ENCODE measurements around the gene KCNAB1.

The KCNAB1 gene

DNA sequence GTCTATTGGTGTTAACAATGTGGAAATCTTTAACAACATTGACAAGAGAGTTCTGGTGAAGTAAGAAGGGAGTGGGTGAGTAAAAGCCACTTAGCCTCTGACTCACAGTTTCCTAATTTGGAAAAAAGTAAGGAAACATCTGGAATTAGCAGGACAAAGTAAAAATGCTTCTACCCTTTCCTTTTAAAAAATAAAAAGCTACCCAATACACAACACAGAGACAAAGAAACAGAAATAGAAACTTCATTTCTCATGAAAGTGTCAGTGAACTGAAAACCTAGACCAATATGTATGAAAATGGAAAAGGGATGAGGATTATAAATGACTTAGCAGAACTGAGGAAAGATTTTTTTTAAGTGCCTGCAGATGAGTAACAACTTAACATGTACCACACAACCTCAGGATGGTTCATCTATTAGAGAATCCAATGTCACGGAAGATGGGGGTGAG is 369.1 kb downstream of the KCNAB1 start:
- DNase-seq (ENCODE audit: low read depth, low spot score) = no peak

DNA sequence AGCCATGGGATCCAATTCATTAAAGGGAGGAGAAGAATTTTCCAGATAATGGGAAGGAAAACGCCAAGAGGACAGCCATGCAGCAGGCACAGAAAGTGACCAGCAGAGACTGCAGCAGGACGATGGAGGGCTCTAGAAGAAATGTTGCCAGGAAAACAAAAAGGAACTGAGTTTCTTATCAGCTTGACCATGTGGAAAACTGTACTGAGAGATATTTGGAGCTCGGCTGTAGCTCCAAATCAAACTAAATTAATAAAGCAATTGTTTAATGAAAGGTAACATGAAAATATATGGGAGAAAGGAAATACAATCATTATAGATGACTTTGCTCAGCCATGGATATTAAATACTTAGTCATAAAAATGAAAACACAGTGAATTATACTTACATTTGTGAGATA is 370.8 kb downstream of the KCNAB1 start:
- no peak for DNase-seq (ENCODE audit: low read depth, low spot score)

DNA sequence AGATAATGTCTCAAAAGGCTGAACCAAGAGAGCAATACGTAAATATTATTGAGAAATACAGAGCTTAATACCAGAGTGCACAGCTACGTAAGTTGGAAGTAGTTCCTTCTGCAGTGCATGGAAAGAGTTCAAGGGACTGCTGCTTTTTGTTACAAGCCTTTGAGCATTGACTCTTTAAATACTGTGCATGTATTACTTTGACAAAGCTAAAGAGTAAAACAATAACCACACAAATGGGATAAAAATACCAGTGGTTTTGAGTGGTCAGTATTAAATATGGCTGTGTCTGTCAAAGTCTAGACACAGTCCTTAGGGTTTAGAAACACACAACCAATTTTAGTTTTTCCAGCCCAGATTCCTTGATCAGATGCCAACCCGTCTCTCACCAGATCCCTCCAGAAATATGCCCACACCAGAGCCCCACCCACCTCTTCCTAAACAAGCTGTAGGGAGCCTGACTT is 372.5 kb downstream of the KCNAB1 start:
- no peak for DNase-seq (ENCODE audit: low read depth, low spot score)

DNA sequence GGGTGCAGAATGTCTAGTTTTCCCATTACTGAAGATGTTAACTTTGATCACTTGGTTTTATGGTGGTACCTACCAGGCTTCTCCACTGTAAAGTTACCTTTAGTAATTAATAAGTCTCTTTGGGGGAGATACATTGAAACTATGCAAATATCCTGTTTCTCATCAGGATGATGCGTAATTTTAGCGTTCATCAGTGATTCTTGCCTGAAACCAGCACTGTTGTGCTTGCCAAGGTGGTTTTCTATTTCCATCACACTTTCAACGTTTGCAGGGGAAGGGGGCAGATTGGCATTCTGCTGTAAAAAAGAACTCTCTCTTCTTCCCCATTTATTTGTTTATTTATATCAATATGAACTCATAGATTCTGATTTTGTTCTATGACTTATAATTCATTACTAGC is 373.5 kb downstream of the KCNAB1 start:
- no peak for DNase-seq (ENCODE audit: low read depth, low spot score)

DNA sequence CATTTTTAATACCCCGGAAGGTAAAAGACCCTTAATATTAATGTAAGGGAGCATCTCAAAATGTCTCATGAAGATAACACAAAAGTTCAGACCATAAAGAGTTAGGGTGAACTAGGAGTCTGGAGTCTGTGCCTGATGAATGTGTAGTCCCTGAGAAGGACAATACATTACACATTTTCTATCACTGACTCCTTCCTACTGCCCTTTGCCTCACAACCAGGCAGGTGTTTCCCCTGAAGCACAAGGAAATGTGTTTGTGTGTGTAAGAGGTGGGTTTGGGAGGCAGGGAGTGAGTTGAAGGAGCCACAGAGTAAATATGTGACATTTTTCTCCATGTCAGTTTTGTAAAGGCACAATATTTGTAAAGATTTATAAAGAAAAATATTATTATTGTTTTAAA is 375.4 kb downstream of the KCNAB1 start:
- no peak for DNase-seq (ENCODE audit: low read depth, low spot score)

DNA sequence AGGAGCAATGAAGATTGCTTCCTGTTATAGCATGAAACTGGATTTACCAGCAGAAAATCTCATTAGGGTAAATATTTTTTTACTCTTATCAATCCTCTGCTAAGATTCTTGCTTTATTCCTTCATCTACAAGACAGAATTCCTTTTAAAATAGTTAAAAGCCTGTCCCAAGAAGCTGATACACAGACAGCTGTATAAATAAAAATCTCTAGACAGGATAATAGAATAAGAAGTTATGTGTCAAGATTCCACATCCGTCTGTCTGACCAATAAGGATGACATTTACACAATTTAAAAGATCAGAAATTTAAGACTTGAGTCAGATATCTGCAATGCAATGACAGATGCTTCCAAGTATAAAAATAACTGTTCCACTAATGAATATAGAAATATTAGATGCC is 376.9 kb downstream of the KCNAB1 start:
- no peak for DNase-seq (ENCODE audit: low read depth, low spot score)

DNA sequence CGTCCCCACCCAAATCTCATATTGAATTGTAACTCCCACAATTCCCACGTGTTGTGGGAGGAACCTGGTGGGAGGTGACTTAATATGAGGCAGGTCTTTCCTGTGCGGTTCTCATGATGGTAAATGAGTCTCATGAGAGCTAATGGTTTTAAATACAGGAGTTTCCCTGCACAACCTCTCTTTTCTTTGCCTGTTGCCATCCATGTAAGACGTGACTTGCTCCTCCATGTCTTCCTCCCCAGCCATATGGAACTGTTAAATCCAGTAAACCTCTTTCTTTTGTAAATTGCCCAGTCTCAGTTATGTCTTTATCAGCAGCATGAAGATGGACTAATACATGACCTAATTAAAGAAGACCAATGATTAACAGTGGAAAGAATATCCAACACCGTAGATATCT is 377.9 kb downstream of the KCNAB1 start:
- no peak for DNase-seq (ENCODE audit: low read depth, low spot score)

DNA sequence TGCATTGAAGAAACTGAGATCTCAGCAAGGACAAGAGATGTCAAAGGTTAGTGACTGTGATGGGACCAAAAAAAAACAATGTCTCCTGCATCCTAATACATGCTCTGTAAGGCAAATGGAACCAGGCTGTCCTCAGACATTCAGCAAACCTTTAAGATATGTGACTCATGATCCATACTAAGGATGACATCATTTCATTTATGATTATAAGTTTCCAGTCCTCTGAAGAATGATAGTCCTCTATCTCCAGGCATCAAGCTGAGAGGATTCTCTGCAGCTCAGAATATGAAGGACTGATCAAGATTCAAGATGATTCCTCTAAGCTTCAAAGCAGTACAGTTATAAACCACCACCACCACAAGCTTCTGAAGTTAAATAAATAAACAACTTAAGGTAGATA is 386.9 kb downstream of the KCNAB1 start:
- DNase-seq (ENCODE audit: low read depth, low spot score) = no peak

DNA sequence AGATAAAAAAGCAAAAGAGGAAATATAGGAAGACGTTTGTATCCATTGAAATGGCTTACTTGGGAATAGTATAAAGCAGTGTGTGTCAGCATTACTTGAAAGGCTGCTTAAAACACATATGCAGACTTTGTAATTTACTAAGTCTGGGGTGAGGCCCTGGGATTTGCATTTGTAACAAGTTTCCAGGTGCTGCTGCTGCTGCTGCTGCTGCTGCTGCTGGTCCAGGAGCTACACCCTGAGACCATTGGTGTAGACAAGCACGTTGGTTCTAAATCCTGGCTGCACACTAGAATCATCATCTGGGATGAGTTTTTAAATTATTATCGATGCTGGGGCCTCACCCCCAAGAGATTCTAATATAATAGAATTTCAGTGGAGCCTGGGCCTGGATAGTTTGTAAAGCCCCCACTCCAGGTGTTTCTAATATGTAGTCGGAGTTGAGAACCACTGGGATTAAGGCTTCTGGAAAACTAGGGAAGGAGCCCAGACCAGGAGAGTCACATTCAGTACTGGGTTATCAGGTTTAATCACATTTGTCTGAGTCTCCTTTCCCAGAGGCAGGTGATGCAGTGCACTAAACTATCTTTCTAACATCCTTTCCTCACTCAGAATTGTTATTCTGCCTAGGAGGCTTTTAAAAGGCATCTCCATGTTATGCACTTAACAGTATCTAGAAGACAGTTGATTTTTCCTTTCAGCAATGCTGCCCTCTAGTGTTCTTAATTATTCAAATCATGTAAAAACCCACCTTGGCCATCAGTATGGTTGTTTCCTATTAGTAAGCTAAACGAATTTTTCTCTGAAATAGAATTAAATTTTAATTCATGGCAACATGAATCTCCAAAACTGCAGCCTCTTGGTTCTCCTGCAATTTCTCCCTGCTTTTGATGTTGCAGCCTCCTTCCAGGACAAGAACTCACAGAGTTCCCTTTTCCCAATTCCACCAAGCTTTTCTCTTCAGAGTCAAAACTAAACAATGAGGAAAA is 389.1 kb downstream of the KCNAB1 start:
- DNase-seq (ENCODE audit: low read depth, low spot score) = peak; percentile 30

DNA sequence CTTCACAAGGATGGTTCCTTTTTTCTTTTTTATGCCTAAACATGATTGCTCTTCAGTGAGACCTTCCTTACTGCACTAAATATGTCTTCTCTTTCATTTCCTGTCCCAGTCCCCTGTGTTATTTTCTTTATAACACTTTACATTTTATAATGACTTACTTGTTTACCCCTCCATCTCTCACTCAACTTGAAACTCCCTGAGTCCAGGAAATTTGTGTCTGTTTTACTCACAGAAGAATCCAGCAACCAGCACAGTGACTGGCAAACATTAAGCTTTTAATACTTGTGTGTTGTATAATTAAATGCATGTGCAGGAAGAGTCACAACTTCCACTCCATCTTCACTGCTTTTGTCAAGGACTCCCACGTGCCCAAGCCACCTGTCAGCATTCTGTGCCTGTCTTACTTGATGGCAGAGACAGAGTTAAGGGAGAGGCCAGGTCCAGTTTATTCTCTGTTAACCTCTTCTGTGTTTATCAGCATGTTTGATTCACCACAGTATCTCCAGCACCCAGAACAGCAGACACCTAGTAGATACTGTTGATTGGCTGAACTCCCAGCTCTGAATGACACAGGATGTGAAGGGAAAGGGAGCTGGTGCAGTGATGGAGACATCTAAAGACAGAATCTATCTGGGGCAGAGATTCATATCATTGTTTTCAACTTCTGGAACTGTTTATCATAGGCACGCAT is 391.8 kb downstream of the KCNAB1 start:
- no peak for DNase-seq (ENCODE audit: low read depth, low spot score)

DNA sequence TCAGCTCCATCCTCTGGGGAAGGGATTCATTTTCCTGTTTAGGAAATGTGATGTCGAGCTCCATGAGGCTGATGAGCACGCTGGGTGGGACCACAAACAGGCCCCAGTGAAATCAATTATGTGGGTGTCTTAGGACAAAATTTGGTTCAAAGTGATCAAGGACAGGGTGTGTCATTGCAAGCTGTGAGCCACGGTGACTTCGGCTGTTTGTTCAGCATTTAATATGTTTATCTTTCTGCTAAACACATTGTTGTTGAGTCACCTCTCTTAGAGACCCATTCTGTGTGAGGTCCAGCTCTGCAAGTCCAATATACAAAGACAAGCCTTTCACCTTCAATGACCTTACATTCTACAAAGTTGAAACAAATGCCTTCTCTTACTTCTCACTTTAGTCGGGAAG is 393.2 kb downstream of the KCNAB1 start:
- DNase-seq (ENCODE audit: low read depth, low spot score) = no peak

DNA sequence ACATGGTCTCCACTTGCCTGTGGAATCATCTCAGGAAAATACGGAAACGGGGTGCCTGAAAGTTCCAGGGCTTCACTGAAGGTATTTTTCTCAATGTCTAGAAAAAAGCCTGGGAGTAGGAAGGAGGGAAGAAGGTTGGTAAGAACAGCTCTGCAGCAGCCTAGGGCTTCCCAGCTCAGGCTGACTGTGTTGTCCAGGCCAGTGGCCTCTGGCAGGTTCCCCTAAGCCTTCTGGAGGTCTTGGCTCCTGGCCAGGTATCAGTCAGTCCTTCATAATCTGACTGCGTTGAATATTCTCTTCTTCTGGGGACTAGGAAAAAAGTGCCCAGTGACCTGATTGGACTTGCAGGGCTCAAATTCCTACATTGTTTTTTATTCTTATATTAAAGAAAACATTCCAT is 395.9 kb downstream of the KCNAB1 start:
- no peak for DNase-seq (ENCODE audit: low read depth, low spot score)

DNA sequence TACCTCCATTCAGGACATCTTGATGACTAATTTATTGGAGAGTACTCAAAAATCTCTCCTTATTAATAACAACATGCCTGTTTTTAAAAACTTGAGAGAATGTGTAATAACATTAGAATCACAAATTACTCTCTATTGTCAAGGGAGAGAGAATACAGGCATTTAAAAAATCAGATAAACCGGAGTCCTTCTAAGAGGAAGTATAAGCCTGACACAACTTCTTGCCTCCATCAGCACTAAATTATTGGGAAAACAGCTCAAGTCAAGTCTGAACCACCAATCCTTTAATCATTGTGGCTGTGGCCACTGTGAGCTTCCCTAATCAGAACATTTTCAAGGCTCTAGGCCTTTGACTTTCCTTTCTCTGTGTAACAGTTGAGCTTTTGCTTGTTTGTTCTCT is 396.6 kb downstream of the KCNAB1 start:
- DNase-seq (ENCODE audit: low read depth, low spot score) = no peak

DNA sequence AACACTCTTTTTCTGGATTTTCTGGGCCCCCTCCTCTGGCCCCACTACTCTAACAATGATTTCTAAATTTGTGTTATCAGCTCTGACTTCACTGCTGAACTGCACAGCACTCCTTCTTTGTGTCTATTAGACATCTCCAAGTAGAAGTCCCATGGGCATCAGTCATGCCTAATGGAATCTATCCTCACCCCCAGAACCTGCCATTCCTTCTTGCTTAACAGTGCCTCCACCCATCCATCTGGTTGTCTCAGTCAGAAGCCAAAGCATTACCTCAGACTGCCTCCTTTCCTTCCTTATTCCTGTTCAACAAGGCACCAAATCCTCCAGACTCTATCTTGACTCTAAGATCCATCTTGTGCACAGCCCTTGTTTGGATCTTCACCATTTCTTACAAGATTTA is 398.3 kb downstream of the KCNAB1 start:
- no peak for DNase-seq (ENCODE audit: low read depth, low spot score)

DNA sequence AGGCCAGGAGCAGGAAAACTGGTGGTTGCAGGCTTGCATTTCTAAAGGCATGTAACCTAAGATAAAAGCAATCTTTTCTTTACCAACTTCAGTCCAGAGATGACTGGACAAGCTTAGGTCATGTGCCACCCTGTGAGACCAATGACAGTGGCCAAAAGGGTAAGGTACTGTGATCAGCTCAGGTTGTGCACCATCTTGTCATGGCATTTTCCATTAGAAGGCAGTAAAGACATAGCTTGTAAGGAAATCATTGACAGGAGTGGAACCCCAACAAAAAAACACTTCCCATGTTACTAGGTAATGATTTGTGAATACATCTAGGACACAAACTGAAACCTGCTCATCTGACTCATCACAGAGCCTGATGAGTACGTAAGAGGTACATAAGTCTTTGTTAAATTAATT is 399.4 kb downstream of the KCNAB1 start:
- no peak for DNase-seq (ENCODE audit: low read depth, low spot score)

DNA sequence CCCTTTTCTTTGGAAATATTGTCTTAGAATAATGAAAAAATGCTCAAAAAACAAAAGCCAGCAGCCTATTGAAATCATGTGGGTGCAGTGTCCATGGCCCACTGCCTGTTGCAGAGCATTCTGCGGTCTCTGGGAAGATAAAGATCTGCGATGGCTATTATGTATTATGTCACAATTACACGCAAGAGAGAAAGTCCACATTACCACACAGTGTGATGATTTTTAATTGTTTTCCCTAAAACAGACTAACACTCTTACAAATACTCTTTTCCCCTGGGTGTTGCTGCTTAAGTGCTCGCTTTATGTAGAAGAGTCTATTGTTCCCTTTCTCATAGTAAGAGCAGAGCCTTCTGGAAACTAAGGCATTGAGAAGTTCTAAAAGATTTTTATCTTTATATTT is 402.3 kb downstream of the KCNAB1 start:
- DNase-seq (ENCODE audit: low read depth, low spot score) = no peak

DNA sequence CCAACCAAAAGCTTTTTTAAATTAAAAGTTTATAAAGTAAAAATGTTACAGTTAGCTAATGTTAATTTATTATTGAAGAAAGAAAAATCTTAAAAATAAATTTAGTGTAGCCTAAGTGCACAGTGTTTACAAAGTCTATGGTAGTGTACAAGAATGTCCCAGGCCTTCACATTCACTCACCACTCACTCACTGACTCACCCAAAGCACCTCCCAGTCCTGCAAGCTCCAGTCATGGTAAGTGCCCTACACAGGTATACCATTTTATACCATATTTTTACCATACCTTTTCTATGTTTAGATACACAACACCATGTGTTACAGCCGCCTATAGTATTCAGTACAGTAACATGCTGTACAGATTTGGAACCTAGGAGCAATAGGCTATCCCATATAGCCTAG is 405.4 kb downstream of the KCNAB1 start:
- DNase-seq (ENCODE audit: low read depth, low spot score) = no peak

DNA sequence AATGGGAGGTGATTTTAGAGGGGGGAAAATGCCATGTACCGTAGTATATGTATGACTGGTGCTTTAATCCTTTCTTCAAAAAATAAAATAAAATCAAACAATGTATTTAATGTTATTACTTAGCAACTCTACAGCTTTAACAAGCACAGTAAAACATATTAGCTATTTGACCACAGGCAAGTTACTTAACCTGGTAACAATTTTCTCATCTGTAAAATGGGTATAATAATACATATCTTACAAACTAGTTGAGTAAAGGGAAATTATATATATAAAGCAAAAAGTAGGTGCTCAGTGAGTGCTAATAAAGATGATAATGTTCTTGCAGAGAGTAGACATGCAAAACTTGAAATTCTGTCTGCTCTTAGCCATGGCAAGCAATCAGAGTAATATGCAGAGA is 406.7 kb downstream of the KCNAB1 start:
- DNase-seq (ENCODE audit: low read depth, low spot score) = no peak

DNA sequence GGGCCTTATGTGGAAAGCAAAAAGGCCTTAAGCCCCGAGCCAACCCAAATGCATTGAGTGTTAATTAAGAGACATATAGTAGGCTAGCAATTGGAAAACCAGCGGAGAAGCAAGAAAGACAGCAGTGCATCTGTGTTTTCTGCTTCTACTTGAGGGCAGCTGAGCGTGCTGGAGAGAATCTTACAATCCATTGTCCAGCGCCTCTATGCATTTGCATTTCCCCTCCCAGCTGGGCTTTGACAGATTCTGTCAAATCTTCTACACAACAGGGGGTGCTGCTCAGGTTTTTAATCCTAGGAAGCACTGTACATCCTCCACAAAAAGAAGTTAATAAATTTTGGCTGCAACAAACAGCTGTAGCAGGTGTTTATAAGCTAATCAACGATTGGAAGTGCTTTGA is 410.6 kb downstream of the KCNAB1 start:
- DNase-seq (ENCODE audit: low read depth, low spot score) = no peak

DNA sequence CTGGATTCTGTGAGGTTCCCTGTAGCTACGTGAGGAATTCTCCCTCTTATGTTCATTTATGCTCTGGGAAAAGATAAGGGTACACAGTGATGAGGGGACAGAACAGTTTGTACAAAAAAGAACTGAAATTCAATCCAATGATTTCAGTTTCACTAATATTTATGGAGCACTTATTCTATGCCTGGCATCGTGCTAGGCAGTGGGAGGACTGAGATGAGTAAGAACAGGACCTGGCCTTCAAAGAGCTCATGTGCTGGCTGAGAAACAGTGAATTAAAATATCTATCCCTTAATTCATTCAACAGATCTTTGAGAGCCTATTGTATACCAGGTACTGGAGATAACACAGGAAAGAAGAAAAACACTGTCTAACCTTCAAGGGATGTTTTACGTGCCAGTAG is 412.4 kb downstream of the KCNAB1 start:
- no peak for DNase-seq (ENCODE audit: low read depth, low spot score)

DNA sequence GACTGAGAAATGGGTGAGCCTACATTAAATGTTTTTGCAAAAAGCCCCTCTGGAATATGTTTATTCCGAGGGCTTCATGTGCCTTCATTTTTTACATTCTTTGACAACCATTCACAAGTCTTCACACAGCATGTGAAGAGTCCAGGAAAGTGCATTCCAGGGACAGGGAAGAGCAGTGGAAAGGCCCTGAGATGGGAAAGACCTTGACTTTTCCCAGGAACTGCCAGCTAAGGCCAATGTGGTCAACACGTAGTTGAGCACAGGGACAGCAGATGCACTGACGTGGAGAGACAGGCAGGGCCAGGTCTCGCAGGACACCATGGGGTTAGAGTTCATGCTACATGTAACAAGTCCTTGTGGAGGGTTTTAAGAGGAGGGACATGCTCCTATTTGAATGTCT is 412.8 kb downstream of the KCNAB1 start:
- peak; percentile 53 for DNase-seq (ENCODE audit: low read depth, low spot score)

DNA sequence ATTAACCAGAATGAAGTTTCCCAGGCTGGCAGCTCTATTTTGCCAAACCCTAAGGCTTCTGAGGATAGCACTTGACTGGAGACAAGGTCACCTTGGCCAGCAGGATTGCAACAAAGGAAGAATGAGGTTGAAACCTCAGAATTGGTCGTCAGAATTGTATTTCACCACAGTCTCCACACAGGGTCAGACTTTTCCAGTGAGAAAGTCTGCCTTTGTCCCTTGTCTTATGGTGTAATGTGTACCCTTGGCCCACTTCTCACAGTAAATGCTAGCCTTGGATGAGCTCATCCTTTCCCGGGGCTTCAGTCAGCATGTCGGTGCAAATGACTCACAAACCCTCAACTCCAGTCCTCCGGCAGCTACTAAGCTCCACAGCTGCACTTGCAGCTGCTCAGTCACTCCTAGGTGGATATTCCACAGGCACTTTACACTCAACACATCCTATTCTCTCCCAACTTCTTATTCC is 414.8 kb downstream of the KCNAB1 start:
- DNase-seq (ENCODE audit: low read depth, low spot score) = peak; percentile 97

DNA sequence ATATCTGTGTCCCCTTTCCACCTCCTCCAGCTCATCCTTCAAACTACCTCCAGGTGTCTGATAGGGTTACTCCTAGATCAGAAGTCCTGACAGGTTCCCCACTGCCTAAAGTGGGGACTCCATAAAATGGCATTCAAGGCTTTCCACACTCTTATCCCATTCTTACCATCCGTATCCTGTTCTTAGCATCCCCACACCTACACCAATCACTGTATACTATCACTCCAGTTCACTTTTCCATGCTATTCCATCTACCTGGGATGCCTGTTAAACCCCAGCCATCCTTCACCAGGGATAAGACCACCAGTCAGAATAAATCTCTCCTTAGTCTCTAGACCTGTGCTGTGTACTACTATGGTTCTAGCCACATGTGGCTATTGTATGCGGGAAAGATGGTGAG is 415.4 kb downstream of the KCNAB1 start:
- DNase-seq (ENCODE audit: low read depth, low spot score) = no peak
